Endothelial cell of umbilical vein (primary cell): ENCODE results near the gene RLN2. TPM values are rescaled to one million over a fixed set of nuclear protein-coding genes. Genes with fewer than 3 reads are reported as not detected.

Experiments used
- BruUV-seq: library from RNA; stranded (reverse); fragments of 400-500 nt; replicated peaks from 2 replicates; lab custom pipeline; 2021; lab: Mats Ljungman, UMichigan
- CTCF ChIA-PET: fragments of 300-600, 350-600 bp; sonication (Branson Sonifier 250); formaldehyde crosslinking; loops from one replicate; lab custom pipeline; 2021; ENCODE audit warnings: antibody characterized with exemption, inconsistent platforms; lab: Charles Lee
- POLR2A ChIA-PET: fragments of 300-600, 350-600 bp; sonication (Branson Sonifier 250); formaldehyde crosslinking; loops from one replicate; lab custom pipeline; 2021; ENCODE audit warnings: antibody characterized with exemption, inconsistent platforms; lab: Charles Lee
- DNase-seq: peaks from one replicate; pipeline ENCODE4 v3.0.0-alpha.2; 2011; ENCODE audit warnings: low read depth, low spot score
- FAIRE-seq: peaks from 2 replicates; lab custom pipeline; 2011; peaks lifted over from hg19 to GRCh38; lab: Jason Lieb, UNC
- H2AFZ ChIP-seq: 2 replicates; pipeline ENCODE4 v1.6.0; 2012; ENCODE audit warnings: low read depth, low read length, control low read depth, inconsistent platforms
- H3K27ac ChIP-seq: 2 replicates; pipeline ENCODE4 v1.5.1; 2011; ENCODE audit warnings: low read depth, mild to moderate bottlenecking, control low read depth, low read length, moderate library complexity; ENCODE audit not compliant: insufficient read depth
- H3K27me3 ChIP-seq, 2 experiments: 2 replicates each; pipeline versions ENCODE4 v1.6.0 to v1.6.1; 2011; ENCODE audit warnings: low read length in 2 of 2, mixed read lengths in 1 of 2; ENCODE audit not compliant: control insufficient read depth in 2 of 2, insufficient read depth in 2 of 2
- H3K36me3 ChIP-seq, 2 experiments: 2 replicates in 1 of 2; 3 replicates in 1 of 2; pipeline ENCODE4 v1.5.1; 2011; ENCODE audit warnings: low read length in 2 of 2, mild to moderate bottlenecking in 1 of 2, moderate library complexity in 1 of 2; ENCODE audit not compliant: control insufficient read depth in 2 of 2, insufficient read depth in 2 of 2; ENCODE audit errors: extremely low read depth in 1 of 2
- H3K4me1 ChIP-seq: 3 replicates; pipeline ENCODE4 v1.5.1; 2011; ENCODE audit warnings: mild to moderate bottlenecking, low read length; ENCODE audit not compliant: control insufficient read depth, insufficient read depth; ENCODE audit errors: extremely low read depth
- H3K4me2 ChIP-seq: 2 replicates; pipeline ENCODE4 v1.6.1; 2011; ENCODE audit warnings: low read length, control low read depth, mixed read lengths; ENCODE audit not compliant: insufficient read depth
- H3K4me3 ChIP-seq, 3 experiments: fragments of 200-600 bp in 1 of 3; sonication (generic), shearing (Covaris generic) in 1 of 3; replicated peaks in 1 of 3; 2 replicates each; pipeline ENCODE4 v1.5.1; 2011 to 2016; ENCODE audit warnings: control low read depth in 3 of 3, low read length in 3 of 3, mild to moderate bottlenecking in 2 of 3, inconsistent platforms in 1 of 3, low read depth in 1 of 3, moderate library complexity in 1 of 3; ENCODE audit not compliant: insufficient read depth in 1 of 3
- H3K79me2 ChIP-seq: 2 replicates; pipeline ENCODE4 v1.6.0; 2012; ENCODE audit warnings: low read length, inconsistent platforms; ENCODE audit not compliant: control insufficient read depth, insufficient read depth
- H3K9ac ChIP-seq: replicated peaks from 2 replicates; pipeline ENCODE3; 2011; ENCODE audit warnings: low read length, control low read depth; ENCODE audit not compliant: insufficient read depth; ENCODE audit errors: extremely low read depth
- H3K9me1 ChIP-seq: replicated peaks from 3 replicates; pipeline ENCODE4 v1.6.0; 2011; ENCODE audit warnings: mild to moderate bottlenecking, low read length; ENCODE audit not compliant: control insufficient read depth, insufficient read depth; ENCODE audit errors: extremely low read depth
- H3K9me3 ChIP-seq: replicated peaks from 2 replicates; pipeline ENCODE4 v1.5.1; 2012; ENCODE audit warnings: low read length, inconsistent platforms; ENCODE audit not compliant: control insufficient read depth, insufficient read depth
- H4K20me1 ChIP-seq: replicated peaks from 2 replicates; pipeline ENCODE3; 2011; ENCODE audit warnings: mild to moderate bottlenecking, low read length; ENCODE audit not compliant: control insufficient read depth, insufficient read depth; ENCODE audit errors: extremely low read depth
- EZH2 ChIP-seq: IDR thresholded peaks from 2 replicates; pipeline ENCODE4 v1.6.1; 2012; ENCODE audit warnings: borderline replicate concordance, low read depth, mild to moderate bottlenecking, moderate library complexity, low read length, inconsistent platforms; ENCODE audit not compliant: severe bottlenecking
- FOS ChIP-seq: IDR thresholded peaks from 2 replicates; pipeline ENCODE4 v1.6.1; 2011; ENCODE audit warnings: mild to moderate bottlenecking, low read length, moderate library complexity, borderline replicate concordance; ENCODE audit not compliant: insufficient read depth
- GATA2 ChIP-seq: IDR thresholded peaks from 2 replicates; pipeline ENCODE4 v1.7.0; 2011; ENCODE audit warnings: low read depth, mild to moderate bottlenecking, moderate library complexity, mixed read lengths, low read length; ENCODE audit not compliant: insufficient read length, insufficient read depth
- JUN ChIP-seq: IDR thresholded peaks from 2 replicates; pipeline ENCODE4 v1.6.1; 2011; ENCODE audit warnings: borderline replicate concordance, low read depth; ENCODE audit not compliant: insufficient read length, insufficient read depth
- MYC ChIP-seq: IDR thresholded peaks from one replicate; pipeline ENCODE4 v1.6.1; 2011; ENCODE audit warnings: mild to moderate bottlenecking, low read depth, low read length
- POLR2A ChIP-seq: IDR thresholded peaks from 2 replicates; pipeline ENCODE4 v1.6.1; 2012; ENCODE audit warnings: low read depth, mild to moderate bottlenecking, control low read depth, low read length
- POLR2AphosphoS5 ChIP-seq: IDR thresholded peaks from 2 replicates; pipeline ENCODE4 v1.6.1; 2012; ENCODE audit warnings: low read depth, mild to moderate bottlenecking, control low read depth, low read length, moderate library complexity; ENCODE audit not compliant: insufficient read depth
- dilution Hi-C: fragments of 300-500 bp; cut with MboI; formaldehyde crosslinking; loops from one replicate; pipeline ENCODE4 v1.15.0; 2019; ENCODE audit warnings: low sequenced_read_pairs; ENCODE audit not compliant: extremely low pct_ligation_motif_present
- intact Hi-C: fragments of 100-400 bp; cut with micrococcal nuclease; formaldehyde crosslinking; loops from one replicate; pipeline ENCODE4 v1.10.0; 2022
- polyA plus RNA-seq, 4 experiments: library from polyadenylated mRNA; depleted of rRNA in 3 of 4; stranded (reverse) in 3 of 4; unstranded in 1 of 4; fragments of >200 nt; gene quantifications; 2 replicates each; pipeline versions ENCODE4 v1.2.1 to v1.2.3, GENCODE V29; 2011 to 2012; ENCODE audit warnings: missing spikeins in 1 of 4
- total RNA-seq: library from RNA; stranded (reverse); gene quantifications from 2 replicates; pipeline ENCODE4 v1.2.3, GENCODE V29; 2021
- TF ChIP-seq, protein P1 (sequence below): IDR thresholded peaks from 2 replicates; pipeline ENCODE4 v1.6.1; 2011; ENCODE audit not compliant: insufficient read depth, insufficient read length
- TF ChIP-seq, protein P2 (sequence below), 2 donors: IDR thresholded peaks; 1 replicate in 1 of 2; 2 replicates in 1 of 2; pipeline ENCODE4 v1.5.1; 2011; ENCODE audit warnings: low read length in 2 of 2, mild to moderate bottlenecking in 2 of 2, moderate library complexity in 2 of 2, control low read depth in 1 of 2, inconsistent platforms in 1 of 2, low read depth in 1 of 2; ENCODE audit not compliant: insufficient read depth in 1 of 2; ENCODE audit errors: extremely low read depth in 1 of 2

RLN2 gene
- total and polyA plus RNA-seq, 2 donors (not counting 3 experiments of a cell fraction or from before 2014, with no cell fraction given), result 0.41 TPM; not detected in 1

DNA sequence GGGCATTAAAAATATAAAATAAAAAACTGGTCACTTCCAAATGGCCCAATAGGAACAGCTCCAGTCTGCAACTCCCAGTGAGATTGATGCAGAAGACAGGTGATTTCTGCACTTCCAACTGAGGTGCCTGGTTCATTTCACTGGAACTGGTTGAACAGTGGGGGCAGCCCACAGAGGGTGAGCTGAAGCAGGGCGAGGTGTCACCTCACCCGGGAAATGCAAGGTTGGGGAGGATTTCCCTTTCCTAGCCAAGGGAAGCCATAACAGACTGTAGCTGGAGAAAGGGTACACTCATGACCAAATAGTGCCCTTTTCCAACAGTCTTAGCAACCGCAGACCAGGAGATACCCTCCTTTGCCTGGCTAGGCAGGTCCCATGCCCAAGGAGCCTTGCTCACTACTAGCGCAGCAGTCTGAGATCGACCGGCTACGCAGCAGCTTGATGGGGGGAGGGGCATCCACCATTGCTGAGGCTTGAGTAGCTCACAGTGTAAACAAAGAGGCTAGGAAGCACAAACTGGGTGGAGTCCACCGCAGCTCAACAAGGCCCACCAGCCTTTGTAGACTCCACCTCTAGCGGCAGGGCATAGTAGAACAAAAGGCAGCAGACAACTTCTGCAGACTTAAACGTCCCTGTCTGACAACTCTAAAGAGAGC is 22.5 kb upstream of the RLN2 start:
- no peak for TF ChIP-seq JUN
- TF ChIP-seq GATA2, result no peak
- Histone ChIP-seq H3K9me3 (no peaks in the 10 kb centered on the region), H3K9me1 (no peaks in the 10 kb centered on the region), H3K36me3 (no peaks in the 10 kb centered on the region), H3K4me3 (no peak overlapping the region), H3K9ac (no peak overlapping the region), H3K27me3 (peaks cover 0 to 2% of the 10 kb centered on the region in 2 experiments), H3K79me2 (no peaks in the 10 kb centered on the region), H4K20me1 (no peaks in the 10 kb centered on the region), H2AFZ (no peak overlapping the region), H3K4me2 (no peak overlapping the region), H3K4me1 (no peaks in the 10 kb centered on the region), H3K27ac (no peak overlapping the region)
- POLR2A ChIA-PET, result no interaction called here
- intact Hi-C loops (no loop called here), dilution Hi-C loops (no loop called here)
- FAIRE-seq (no peak), DNase-seq (no peak)
- CTCF ChIA-PET, result interaction anchor here (1.1 to 1.3 kb wide), 2 partner anchors 58 to 141 kb away, joined by 3 to 6 read pairs; partner anchors contain the start of gene INSL6
- no TSS peak for BruUV-seq

DNA sequence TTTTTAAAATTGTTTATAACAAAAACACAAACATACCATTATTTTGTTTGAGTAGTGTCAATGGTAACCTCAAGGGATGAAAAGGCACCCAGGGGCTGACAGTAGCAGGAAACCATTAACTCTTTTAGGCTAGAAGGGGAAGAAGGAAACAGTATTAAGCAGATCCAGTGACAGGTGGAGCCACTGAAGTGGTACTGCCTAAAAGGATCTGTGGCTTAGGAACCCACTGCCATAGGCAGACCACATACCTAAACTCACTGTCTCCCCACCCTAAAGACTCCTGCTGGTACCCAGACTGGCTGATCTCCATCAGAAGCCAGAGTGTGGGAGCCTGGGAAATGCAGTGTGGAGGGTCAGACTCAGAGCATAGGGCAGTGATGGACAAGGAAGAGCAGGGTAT is 21.7 kb upstream of the RLN2 start:
- peaks cover 0 to 5% of the 10 kb centered on the region in 2 experiments for H3K27me3 ChIP-seq
- H3K79me2 ChIP-seq, result no peaks in the 10 kb centered on the region
- H4K20me1 ChIP-seq, result no peaks in the 10 kb centered on the region
- dilution Hi-C loops, result no loop called here
- H2AFZ ChIP-seq, result no peak overlapping the region
- BruUV-seq, result no TSS peak
- no peaks in the 10 kb centered on the region for H3K4me1 ChIP-seq
- no peak for TF ChIP-seq GATA2
- TF ChIP-seq MYC, result no peak
- TF ChIP-seq, protein P1, sequence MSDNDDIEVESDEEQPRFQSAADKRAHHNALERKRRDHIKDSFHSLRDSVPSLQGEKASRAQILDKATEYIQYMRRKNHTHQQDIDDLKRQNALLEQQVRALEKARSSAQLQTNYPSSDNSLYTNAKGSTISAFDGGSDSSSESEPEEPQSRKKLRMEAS, result no peak
- TF ChIP-seq JUN, result no peak
- no peak for TF ChIP-seq EZH2
- TF ChIP-seq, protein P2, sequence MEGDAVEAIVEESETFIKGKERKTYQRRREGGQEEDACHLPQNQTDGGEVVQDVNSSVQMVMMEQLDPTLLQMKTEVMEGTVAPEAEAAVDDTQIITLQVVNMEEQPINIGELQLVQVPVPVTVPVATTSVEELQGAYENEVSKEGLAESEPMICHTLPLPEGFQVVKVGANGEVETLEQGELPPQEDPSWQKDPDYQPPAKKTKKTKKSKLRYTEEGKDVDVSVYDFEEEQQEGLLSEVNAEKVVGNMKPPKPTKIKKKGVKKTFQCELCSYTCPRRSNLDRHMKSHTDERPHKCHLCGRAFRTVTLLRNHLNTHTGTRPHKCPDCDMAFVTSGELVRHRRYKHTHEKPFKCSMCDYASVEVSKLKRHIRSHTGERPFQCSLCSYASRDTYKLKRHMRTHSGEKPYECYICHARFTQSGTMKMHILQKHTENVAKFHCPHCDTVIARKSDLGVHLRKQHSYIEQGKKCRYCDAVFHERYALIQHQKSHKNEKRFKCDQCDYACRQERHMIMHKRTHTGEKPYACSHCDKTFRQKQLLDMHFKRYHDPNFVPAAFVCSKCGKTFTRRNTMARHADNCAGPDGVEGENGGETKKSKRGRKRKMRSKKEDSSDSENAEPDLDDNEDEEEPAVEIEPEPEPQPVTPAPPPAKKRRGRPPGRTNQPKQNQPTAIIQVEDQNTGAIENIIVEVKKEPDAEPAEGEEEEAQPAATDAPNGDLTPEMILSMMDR (IDR thresholded peaks at IDR 0.05; ENCODE audit: extremely low read depth in 1 of 2, insufficient read depth in 1 of 2, low read depth in 1 of 2, low read length in 2 of 2), result no peak
- TF ChIP-seq POLR2AphosphoS5, result no peak
- TF ChIP-seq POLR2A, result no peak
- TF ChIP-seq FOS, result no peak
- intact Hi-C loops, result no loop called here
- H3K9me3 ChIP-seq, result no peaks in the 10 kb centered on the region
- H3K4me2 ChIP-seq, result no peak overlapping the region
- no peaks in the 10 kb centered on the region for H3K9me1 ChIP-seq
- FAIRE-seq (no peak), DNase-seq (no peak)
- POLR2A ChIA-PET, result no interaction called here
- CTCF ChIA-PET, result interaction anchor here (1.3 kb wide), 1 partner anchor 140 kb away, joined by 6 read pairs; the partner anchor contains the start of gene INSL6
- no peak overlapping the region for H3K4me3 ChIP-seq
- H3K36me3 ChIP-seq, result no peaks in the 10 kb centered on the region
- H3K27ac ChIP-seq, result no peak overlapping the region
- no peak overlapping the region for H3K9ac ChIP-seq
